Measurements from ENCODE around the gene GRM6.

DNA sequence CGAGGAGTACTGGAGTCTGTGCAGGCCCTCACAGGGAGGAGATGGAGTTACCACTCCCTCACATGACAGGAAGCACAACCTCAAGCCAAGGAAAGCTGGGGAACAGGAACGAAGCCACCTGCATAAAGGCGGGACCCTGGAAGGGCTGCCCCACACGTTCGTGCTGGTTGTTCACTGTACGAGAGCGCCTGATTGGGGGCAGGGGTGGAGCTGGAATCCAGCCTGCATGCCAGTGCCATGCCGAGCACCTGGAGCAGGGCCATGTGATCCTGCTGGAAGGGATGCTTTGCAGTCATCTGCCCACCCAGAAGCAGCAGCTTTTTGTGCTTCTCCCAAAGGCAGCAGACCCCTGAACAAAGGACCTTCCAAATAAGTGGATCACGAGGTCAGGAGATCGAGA, 11.4 kb downstream of the GRM6 start:
- no peak for TF ChIP-seq POLR2A (IDR thresholded peaks at IDR 0.05; ENCODE audit: low read depth, low read length)
- TF ChIP-seq POLR2AphosphoS5 (IDR thresholded peaks at IDR 0.05; ENCODE audit: low read depth, low read length) = no peak
- TF ChIP-seq TAF1 (IDR thresholded peaks at IDR 0.05; ENCODE audit: borderline replicate concordance, low read depth, low read length) = no peak

All from GM12892 (cell line).